ENCODE measurements around the gene CNN1.

CNN1 gene

DNA sequence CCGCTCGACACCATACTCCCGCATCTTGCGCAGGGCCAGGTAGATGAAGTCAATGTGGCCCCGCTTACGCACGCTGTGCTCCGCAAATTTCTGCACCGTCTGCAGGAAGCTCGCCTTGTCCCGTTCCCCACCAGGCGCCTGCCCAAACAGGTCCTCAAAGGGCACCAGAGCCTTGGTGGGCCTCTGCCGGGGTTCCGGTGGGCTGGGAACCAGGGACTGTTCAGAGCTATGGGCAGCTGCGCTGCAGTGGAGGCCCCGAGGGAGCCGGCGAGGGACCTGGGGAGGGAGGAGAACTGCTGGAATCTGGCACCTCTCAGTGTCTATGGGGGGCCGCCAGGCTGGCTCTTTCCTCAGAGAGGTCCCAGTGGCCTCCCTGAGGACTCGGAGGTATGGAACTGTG lies 24.7 kb upstream of the CNN1 start:
- no peak for DNase-seq
- peaks cover 17 to 78% (median 60%) of the 10 kb centered on the region in 3 donors for H3K36me3 ChIP-seq
- intact Hi-C loops (cut with DNase I; ENCODE audit: low total_unique reads) = no loop called here
- TF ChIP-seq, protein P1, sequence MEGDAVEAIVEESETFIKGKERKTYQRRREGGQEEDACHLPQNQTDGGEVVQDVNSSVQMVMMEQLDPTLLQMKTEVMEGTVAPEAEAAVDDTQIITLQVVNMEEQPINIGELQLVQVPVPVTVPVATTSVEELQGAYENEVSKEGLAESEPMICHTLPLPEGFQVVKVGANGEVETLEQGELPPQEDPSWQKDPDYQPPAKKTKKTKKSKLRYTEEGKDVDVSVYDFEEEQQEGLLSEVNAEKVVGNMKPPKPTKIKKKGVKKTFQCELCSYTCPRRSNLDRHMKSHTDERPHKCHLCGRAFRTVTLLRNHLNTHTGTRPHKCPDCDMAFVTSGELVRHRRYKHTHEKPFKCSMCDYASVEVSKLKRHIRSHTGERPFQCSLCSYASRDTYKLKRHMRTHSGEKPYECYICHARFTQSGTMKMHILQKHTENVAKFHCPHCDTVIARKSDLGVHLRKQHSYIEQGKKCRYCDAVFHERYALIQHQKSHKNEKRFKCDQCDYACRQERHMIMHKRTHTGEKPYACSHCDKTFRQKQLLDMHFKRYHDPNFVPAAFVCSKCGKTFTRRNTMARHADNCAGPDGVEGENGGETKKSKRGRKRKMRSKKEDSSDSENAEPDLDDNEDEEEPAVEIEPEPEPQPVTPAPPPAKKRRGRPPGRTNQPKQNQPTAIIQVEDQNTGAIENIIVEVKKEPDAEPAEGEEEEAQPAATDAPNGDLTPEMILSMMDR (IDR thresholded peaks at IDR 0.05) = no peak
- H3K4me3 ChIP-seq = no peak overlapping the region
- H3K27me3 ChIP-seq = no peaks in the 10 kb centered on the region
- H3K4me1 ChIP-seq = no peaks in the 10 kb centered on the region
- no peaks in the 10 kb centered on the region for H3K9me3 ChIP-seq
- H3K27ac ChIP-seq = no peak overlapping the region

DNA sequence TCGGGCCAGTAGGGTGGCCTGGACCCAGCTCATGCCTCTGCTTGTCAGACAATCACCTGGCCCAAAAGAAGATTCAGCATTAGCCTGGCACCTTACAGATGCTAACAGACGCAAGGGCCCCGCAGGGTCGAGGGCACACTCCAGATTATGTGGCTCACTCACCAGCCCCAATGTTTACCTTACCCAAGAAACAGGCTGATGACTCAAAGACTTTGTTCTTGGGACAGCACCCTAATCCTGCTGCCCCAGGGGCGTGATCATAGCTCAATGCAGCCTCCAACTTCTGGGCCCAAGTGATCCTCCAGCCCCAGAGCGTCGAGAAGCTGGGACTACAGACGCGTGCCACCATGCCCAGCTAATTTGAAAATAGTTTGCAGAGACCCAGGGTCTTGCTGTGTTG lies 19.5 kb upstream of the CNN1 start:
- no peaks in the 10 kb centered on the region for H3K4me1 ChIP-seq
- intact Hi-C loops (cut with DNase I; ENCODE audit: low total_unique reads) = no loop called here
- peaks cover 9 to 88% (median 53%) of the 10 kb centered on the region in 3 donors for H3K36me3 ChIP-seq

DNA sequence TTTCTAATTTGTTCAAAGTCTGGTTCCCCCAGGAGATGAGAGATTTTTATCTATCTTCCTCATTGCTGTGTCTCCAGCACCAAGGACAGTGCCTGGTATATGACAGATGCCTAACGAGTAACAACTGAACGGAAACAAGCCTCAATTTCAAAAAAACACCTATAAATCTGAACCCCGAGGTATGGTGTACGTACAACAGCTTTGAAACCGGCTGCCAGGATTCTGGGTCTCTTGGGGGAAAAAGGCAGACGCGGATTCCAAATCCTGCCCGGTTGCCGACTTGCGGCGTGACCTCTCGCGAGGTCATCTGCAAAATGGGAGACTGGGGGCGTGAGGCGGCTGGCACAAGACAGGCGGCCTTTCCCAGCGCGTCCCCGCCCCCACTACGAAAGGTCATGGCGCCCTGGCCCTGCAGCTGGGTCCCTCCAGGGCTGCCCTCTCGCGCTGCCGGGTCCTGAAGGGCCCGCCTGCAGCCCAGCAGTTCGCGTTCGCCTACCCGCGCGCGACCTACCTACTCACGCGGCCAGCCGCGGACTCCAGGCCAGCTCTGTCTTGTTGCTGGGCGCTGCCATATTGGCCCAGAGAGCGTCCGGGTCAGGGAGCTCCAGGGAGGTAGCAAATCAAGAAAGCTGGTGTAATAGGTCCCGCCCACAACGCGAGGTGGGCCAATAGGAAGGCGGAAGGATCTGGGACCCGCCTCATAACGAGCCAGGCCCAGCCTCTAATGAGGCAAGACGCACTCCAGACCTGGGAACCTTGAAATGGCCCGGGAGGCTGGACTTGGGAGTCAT lies 9.9 kb upstream of the CNN1 start, which contains the start of gene ECSIT:
TSS of gene ECSIT (minus strand) at position 584 of the 791 bp plus-strand sequence. CDS start 9,964 bp downstream, outside the sequence.
- peak within 1 kb of the TSS; percentile 77 to 85 for H3K4me3 ChIP-seq
- DNase-seq = peak; percentile 98 to 99
- H3K36me3 ChIP-seq = peaks cover 0 to 14% (median 0%) of the 10 kb centered on the region in 3 donors
- no peaks in the 10 kb centered on the region for H3K27me3 ChIP-seq
- TF ChIP-seq, protein P1 (IDR thresholded peaks at IDR 0.05) = peak in 1 of 2 experiments; percentile 20
- H3K27ac ChIP-seq = peak within 1 kb of the TSS; percentile 81 to 88
- no peaks in the 10 kb centered on the region for H3K9me3 ChIP-seq
- peaks cover 0 to 31% (median 15%) of the 10 kb centered on the region in 4 donors for H3K4me1 ChIP-seq
- intact Hi-C loops (cut with DNase I; ENCODE audit: low total_unique reads) = no loop called here

More for the DNA sequence above, 19.5 kb upstream of the CNN1 start:
- Histone ChIP-seq H3K9me3 (no peaks in the 10 kb centered on the region), H3K4me3 (no peak overlapping the region), H3K27ac (no peak overlapping the region), H3K27me3 (no peaks in the 10 kb centered on the region)
- TF ChIP-seq, protein P1 (IDR thresholded peaks at IDR 0.05) = no peak
- no peak for DNase-seq

DNA sequence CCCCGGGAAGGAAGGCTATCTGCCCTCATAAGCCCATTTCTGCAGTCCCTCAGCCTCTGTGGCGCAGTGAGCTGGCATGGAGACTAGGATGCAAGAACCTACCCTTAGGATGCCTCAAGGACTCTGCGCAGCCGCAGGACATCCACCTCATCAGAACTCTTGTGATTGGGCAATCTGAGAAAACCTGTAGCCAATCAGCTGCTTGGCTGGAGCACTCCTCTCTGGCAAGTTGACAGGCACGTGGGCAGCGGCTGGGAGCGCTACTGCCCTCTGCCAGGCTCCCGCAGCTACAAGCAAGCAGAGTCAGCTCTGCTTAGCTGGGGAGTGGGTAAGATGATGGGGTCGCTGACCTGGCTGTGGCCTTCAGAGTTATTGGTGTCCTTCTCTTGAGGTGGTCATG lies 8.2 kb upstream of the CNN1 start:
- intact Hi-C loops (cut with DNase I; ENCODE audit: low total_unique reads) = no loop called here
- peak; percentile 53 to 90 for DNase-seq

DNA sequence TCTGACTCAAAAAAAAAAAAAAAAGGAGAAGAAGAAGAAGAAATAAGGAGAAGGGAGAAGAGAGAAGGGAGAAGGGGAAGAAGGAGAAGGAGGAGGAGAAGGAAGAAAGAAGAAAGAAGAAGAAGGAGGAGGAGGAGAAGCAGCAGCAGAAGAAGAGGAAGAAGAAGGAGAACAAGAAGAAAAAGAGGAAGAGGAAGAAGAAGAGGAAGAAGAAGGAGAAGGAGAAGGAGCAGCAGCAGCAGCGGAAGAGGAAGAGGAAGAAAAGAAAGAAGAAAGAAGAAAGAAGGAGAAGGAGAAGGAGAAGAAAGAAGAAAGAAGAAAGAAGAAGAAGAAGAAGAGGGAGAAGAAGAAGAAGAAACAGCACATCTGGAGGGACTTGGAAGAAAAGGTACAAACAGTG lies 4.1 kb upstream of the CNN1 start:
- intact Hi-C loops (cut with DNase I; ENCODE audit: low total_unique reads) = no loop called here
- Histone ChIP-seq H3K36me3 (no peaks in the 10 kb centered on the region), H3K4me1 (peaks cover 0 to 39% (median 18%) of the 10 kb centered on the region in 4 donors), H3K9me3 (no peaks in the 10 kb centered on the region), H3K27me3 (no peaks in the 10 kb centered on the region), H3K4me3 (no peak overlapping the region), H3K27ac (peak overlapping the region; percentile 92 to 98)
- no peak for DNase-seq
- TF ChIP-seq, protein P1 (IDR thresholded peaks at IDR 0.05) = no peak

More for the DNA sequence above, 8.2 kb upstream of the CNN1 start:
- H3K4me3 ChIP-seq = no peak overlapping the region
- H3K4me1 ChIP-seq = peaks cover 0 to 44% (median 20%) of the 10 kb centered on the region in 4 donors
- no peaks in the 10 kb centered on the region for H3K27me3 ChIP-seq
- TF ChIP-seq, protein P1 (IDR thresholded peaks at IDR 0.05) = peak in 1 of 2 experiments; percentile 23
- H3K27ac ChIP-seq = peak overlapping the region; percentile 81 to 88
- no peaks in the 10 kb centered on the region for H3K9me3 ChIP-seq
- no peaks in the 10 kb centered on the region for H3K36me3 ChIP-seq

Data from tibial artery (tissue), 4 donors.